Neural progenitor cell (in vitro differentiated cells): Measurements from ENCODE around the gene ATP23. TPM values are rescaled to one million over a fixed set of nuclear protein-coding genes. Genes with fewer than 3 reads are reported as not detected.

ENCODE experiments used
- DNase-seq: peaks from one replicate; pipeline ENCODE4 v3.0.0-alpha.2; 2016; ENCODE audit warnings: low spot score
- H2AFZ ChIP-seq: fragments of 200-600 bp; sonication (generic); replicated peaks from 2 replicates; pipeline ENCODE4 v1.6.1; 2016; ENCODE audit warnings: antibody characterized with exemption
- H3F3A ChIP-seq: fragments of 200-600 bp; sonication (generic); 2 replicates; pipeline ENCODE4 v1.6.1; 2016; ENCODE audit warnings: antibody characterized with exemption, low read depth
- H3K27ac ChIP-seq: fragments of 200-600 bp; sonication (generic); 2 replicates; pipeline ENCODE4 v1.5.1; 2016; ENCODE audit warnings: mild to moderate bottlenecking
- H3K27me3 ChIP-seq: fragments of 200-600 bp; sonication (generic); 2 replicates; pipeline ENCODE4 v1.6.1; 2016; ENCODE audit warnings: mild to moderate bottlenecking, moderate library complexity
- H3K36me3 ChIP-seq: fragments of 200-600 bp; sonication (generic); 2 replicates; pipeline ENCODE4 v1.5.1; 2016
- H3K4me1 ChIP-seq: fragments of 200-600 bp; sonication (generic); 2 replicates; pipeline ENCODE4 v1.6.1; 2016; ENCODE audit warnings: mixed run types
- H3K4me2 ChIP-seq: fragments of 200-600 bp; sonication (generic); 2 replicates; pipeline ENCODE4 v1.6.1; 2016
- H3K4me3 ChIP-seq: fragments of 200-600 bp; sonication (generic); 2 replicates; pipeline ENCODE4 v1.5.1; 2016
- H3K79me2 ChIP-seq: fragments of 200-600 bp; sonication (generic); 2 replicates; pipeline ENCODE4 v1.6.1; 2016; ENCODE audit warnings: low read depth
- H3K9ac ChIP-seq: fragments of 200-600 bp; sonication (generic); 2 replicates; pipeline ENCODE4 v1.6.1; 2016
- H3K9me3 ChIP-seq: fragments of 200-600 bp; sonication (generic); 2 replicates; pipeline ENCODE4 v1.5.1; 2016; ENCODE audit warnings: low read depth
- H4K20me1 ChIP-seq: fragments of 200-600 bp; sonication (generic); 2 replicates; pipeline ENCODE4 v1.6.1; 2016; ENCODE audit warnings: low read depth
- H3K27ac Mint-ChIP-seq: 3 replicates; pipeline ENCODE4 v1.8.0; 2021; ENCODE audit warnings: mixed read lengths
- H3K27me3 Mint-ChIP-seq: 2 replicates; pipeline ENCODE4 v1.8.0; 2022; ENCODE audit warnings: low read depth, mild to moderate bottlenecking, inconsistent platforms, moderate library complexity, mixed read lengths; ENCODE audit not compliant: insufficient read depth
- H3K36me3 Mint-ChIP-seq: 3 replicates; pipeline ENCODE4 v1.8.0; 2021; ENCODE audit warnings: mixed read lengths
- H3K4me1 Mint-ChIP-seq: 3 replicates; pipeline ENCODE4 v1.8.0; 2021; ENCODE audit warnings: mixed read lengths
- H3K4me3 Mint-ChIP-seq: 3 replicates; pipeline ENCODE4 v1.8.0; 2021; ENCODE audit warnings: mild to moderate bottlenecking, moderate library complexity, mixed read lengths
- H3K9me3 Mint-ChIP-seq: 3 replicates; pipeline ENCODE4 v1.8.0; 2020; ENCODE audit warnings: mixed read lengths
- CTCF ChIP-seq: fragments of 200-600 bp; sonication (generic); IDR thresholded peaks from 2 replicates; pipeline ENCODE4 v1.5.1; 2017; ENCODE audit warnings: antibody characterized with exemption, mild to moderate bottlenecking
- EZH2 ChIP-seq: fragments of 200-600 bp; sonication (generic); IDR thresholded peaks from 2 replicates; pipeline ENCODE4 v1.6.1; 2017; ENCODE audit warnings: antibody characterized with exemption, mild to moderate bottlenecking, moderate library complexity
- EZH2phosphoT487 ChIP-seq: fragments of 200-600 bp; sonication (generic); IDR thresholded peaks from 2 replicates; pipeline ENCODE4 v1.6.1; 2017; ENCODE audit warnings: antibody characterized with exemption
- total RNA-seq: library from RNA; depleted of rRNA; stranded (reverse); fragments of >200 nt; gene quantifications from 2 replicates; pipeline ENCODE4 v1.2.3, GENCODE V29; 2015; ENCODE audit warnings: low replicate concordance

The ATP23 gene
- total RNA-seq, 1 donor from 2014 or later = 11.4 TPM

GRCh38 chr12:57896434-57897201, 44.7 kb upstream of the ATP23 start:
- peak overlapping the region; percentile 85 for H3K4me3 Mint-ChIP-seq
- peaks cover 53% of the 10 kb centered on the region for H3K4me1 Mint-ChIP-seq
- peaks cover 32% of the 10 kb centered on the region for H3F3A ChIP-seq
- peak overlapping the region; percentile 86 for H3K4me2 ChIP-seq
- peaks cover 3% of the 10 kb centered on the region for H3K9me3 Mint-ChIP-seq
- no peaks in the 10 kb centered on the region for H3K27me3 ChIP-seq
- peaks cover 13% of the 10 kb centered on the region for H3K27me3 Mint-ChIP-seq
- peak overlapping the region; percentile 77 for H3K27ac Mint-ChIP-seq
- no peaks in the 10 kb centered on the region for H4K20me1 ChIP-seq
- peak overlapping the region; percentile 39 for H3K4me3 ChIP-seq
- peak overlapping the region; percentile 74 for H2AFZ ChIP-seq
- no peak for TF ChIP-seq EZH2phosphoT487
- peak; percentile 21 for TF ChIP-seq EZH2
- TF ChIP-seq CTCF = peak; percentile 31
- peak; percentile 78 for DNase-seq
- H3K36me3 Mint-ChIP-seq = no peaks in the 10 kb centered on the region
- no peaks in the 10 kb centered on the region for H3K79me2 ChIP-seq
- peaks cover 49% of the 10 kb centered on the region for H3K4me1 ChIP-seq
- no peak overlapping the region for H3K27ac ChIP-seq
- H3K9ac ChIP-seq = no peak overlapping the region
- H3K9me3 ChIP-seq = no peaks in the 10 kb centered on the region
- H3K36me3 ChIP-seq = no peaks in the 10 kb centered on the region

GRCh38 chr12:57897286-57897974, 43.9 kb upstream of the ATP23 start:
- peaks cover 48% of the 10 kb centered on the region for H3K4me1 Mint-ChIP-seq
- Histone ChIP-seq H3K79me2 (no peaks in the 10 kb centered on the region), H3K9ac (no peak overlapping the region), H4K20me1 (no peaks in the 10 kb centered on the region), H3K27ac (no peak overlapping the region), H3K4me2 (peak overlapping the region; percentile 86), H3K36me3 (no peaks in the 10 kb centered on the region), H2AFZ (no peak overlapping the region), H3K27me3 (no peaks in the 10 kb centered on the region), H3K4me1 (peaks cover 49% of the 10 kb centered on the region), H3K9me3 (no peaks in the 10 kb centered on the region), H3F3A (peaks cover 32% of the 10 kb centered on the region), H3K4me3 (peak overlapping the region; percentile 39)
- DNase-seq = no peak
- TF ChIP-seq EZH2 (no peak), EZH2phosphoT487 (no peak), CTCF (no peak)
- H3K27ac Mint-ChIP-seq = peak overlapping the region; percentile 31
- H3K4me3 Mint-ChIP-seq = peak overlapping the region; percentile 85
- peaks cover 3% of the 10 kb centered on the region for H3K9me3 Mint-ChIP-seq
- H3K36me3 Mint-ChIP-seq = no peaks in the 10 kb centered on the region
- H3K27me3 Mint-ChIP-seq = peaks cover 11% of the 10 kb centered on the region

GRCh38 chr12:57898308-57898970, 42.9 kb upstream of the ATP23 start:
- Histone ChIP-seq H3K79me2 (no peaks in the 10 kb centered on the region), H3K36me3 (no peaks in the 10 kb centered on the region), H3K4me3 (no peak overlapping the region), H2AFZ (no peak overlapping the region), H3K27ac (no peak overlapping the region), H3K27me3 (no peaks in the 10 kb centered on the region), H3K9me3 (no peaks in the 10 kb centered on the region), H3K4me1 (peaks cover 45% of the 10 kb centered on the region), H4K20me1 (no peaks in the 10 kb centered on the region), H3K4me2 (no peak overlapping the region), H3F3A (peaks cover 28% of the 10 kb centered on the region), H3K9ac (no peak overlapping the region)
- Mint-ChIP-seq H3K36me3 (no peaks in the 10 kb centered on the region), H3K27ac (no peak overlapping the region), H3K4me1 (peaks cover 46% of the 10 kb centered on the region), H3K27me3 (peaks cover 11% of the 10 kb centered on the region), H3K9me3 (peaks cover 3% of the 10 kb centered on the region), H3K4me3 (no peak overlapping the region)
- no peak for DNase-seq
- TF ChIP-seq EZH2phosphoT487 (no peak), EZH2 (no peak), CTCF (no peak)
